HepG2 (cell line): Measurements from ENCODE around the gene PPP6R2. TPM values are rescaled to one million over a fixed set of nuclear protein-coding genes. Genes with fewer than 3 reads are reported as not detected.

Experiments
- ATF7 ChIP-seq, 2 experiments: fragments of 450-650 bp in 1 of 2; sonication (generic) in 1 of 2; formaldehyde crosslinking in 1 of 2; IDR thresholded peaks; 2 replicates each; pipeline versions ENCODE4 v1.4.0 to v1.6.1; 2016 to 2020; ENCODE audit warnings: antibody characterized with exemption in 1 of 2, mild to moderate bottlenecking in 1 of 2, missing genetic modification reagents in 1 of 2
- BRD4 ChIP-seq: sonication (generic); formaldehyde crosslinking; IDR thresholded peaks from 2 replicates; pipeline ENCODE4 v1.4.0; 2020; ENCODE audit warnings: missing genetic modification reagents
- HMGA1 ChIP-seq: sonication (generic); formaldehyde crosslinking; conservative IDR thresholded peaks from 2 replicates; pipeline ENCODE4 v1.4.0; 2020; ENCODE audit warnings: missing genetic modification reagents
- HNF1B ChIP-seq: sonication (generic); formaldehyde crosslinking; IDR thresholded peaks from 2 replicates; pipeline ENCODE4 v1.5.1; 2020; ENCODE audit warnings: mild to moderate bottlenecking, moderate library complexity, missing genetic modification reagents
- NR2F6 ChIP-seq, 2 experiments: IDR thresholded peaks; 2 replicates each; pipeline ENCODE4 v1.6.1; 2016; ENCODE audit warnings: antibody characterized with exemption in 1 of 2, mild to moderate bottlenecking in 1 of 2
- PATZ1 ChIP-seq: sonication (generic); formaldehyde crosslinking; IDR thresholded peaks from 2 replicates; pipeline ENCODE4 v1.4.0; 2020; ENCODE audit warnings: missing genetic modification reagents
- RARG ChIP-seq: sonication (generic); formaldehyde crosslinking; IDR thresholded peaks from 2 replicates; pipeline ENCODE4 v1.4.0; 2020; ENCODE audit warnings: low read depth, mild to moderate bottlenecking, missing genetic modification reagents
- SOX5 ChIP-seq: IDR thresholded peaks from 2 replicates; pipeline ENCODE4 v1.6.1; 2016; ENCODE audit warnings: borderline replicate concordance
- YEATS4 ChIP-seq: sonication (generic); formaldehyde crosslinking; IDR thresholded peaks from 2 replicates; pipeline ENCODE4 v1.4.0; 2020; ENCODE audit warnings: missing genetic modification reagents, borderline replicate concordance
- ZNF430 ChIP-seq: sonication (generic); formaldehyde crosslinking; IDR thresholded peaks from 2 replicates; pipeline ENCODE4 v1.9.0; 2021; ENCODE audit warnings: mild to moderate bottlenecking, missing genetic modification reagents
- ZNF589 ChIP-seq: sonication (generic); formaldehyde crosslinking; conservative IDR thresholded peaks from 2 replicates; pipeline ENCODE4 v1.8.0; 2022; ENCODE audit warnings: mild to moderate bottlenecking, moderate library complexity, missing genetic modification reagents
- ZNF615 ChIP-seq: sonication (generic); formaldehyde crosslinking; IDR thresholded peaks from 2 replicates; pipeline ENCODE4 v1.5.0; 2020; ENCODE audit warnings: mild to moderate bottlenecking, missing genetic modification reagents, borderline replicate concordance
- polyA plus RNA-seq, 8 experiments: library from polyadenylated mRNA; depleted of rRNA in 3 of 8; stranded (reverse) in 7 of 8; unstranded in 1 of 8; fragments of >200 nt; fragmentation: Illumina TruSeq in 4 of 8; extraction: Trizol in 4 of 8; gene quantifications; 2 replicates each; pipeline versions ENCODE4 v1.2.1 to v1.2.3, GENCODE V29; 2011 to 2016; ENCODE audit warnings: low read depth in 4 of 8, missing spikeins in 1 of 8, mixed read lengths in 1 of 8; ENCODE audit not compliant: insufficient read depth in 1 of 8
- total RNA-seq, 5 experiments: library from RNA; depleted of rRNA; stranded (reverse); fragments of >200 nt; fragmentation: Illumina TruSeq; extraction: Trizol; gene quantifications; 2 replicates each; pipeline ENCODE4 v1.2.3, GENCODE V29; 2016; ENCODE audit warnings: low read depth in 1 of 5
- TF ChIP-seq, protein P1 (sequence below): sonication (generic); formaldehyde crosslinking; IDR thresholded peaks from 2 replicates; pipeline ENCODE4 v1.5.1; 2020; ENCODE audit warnings: mild to moderate bottlenecking, missing genetic modification reagents, moderate library complexity
- TF ChIP-seq, protein P2 (sequence below): sonication (generic); formaldehyde crosslinking; IDR thresholded peaks from 2 replicates; pipeline ENCODE4 v1.8.0; 2022; ENCODE audit warnings: missing genetic modification reagents, mild to moderate bottlenecking, inconsistent platforms, borderline replicate concordance
- TF ChIP-seq, protein P3 (sequence below): IDR thresholded peaks from 2 replicates; pipeline ENCODE4 v1.6.1; 2016; ENCODE audit warnings: low read depth, missing genetic modification reagents, missing compliant biosample characterization

The PPP6R2 gene
- total and polyA plus RNA-seq, 2 of the 13 experiments (the other 11 are each of a cell fraction or from before 2014, with no cell fraction given): 55.0 to 102 TPM

DNA sequence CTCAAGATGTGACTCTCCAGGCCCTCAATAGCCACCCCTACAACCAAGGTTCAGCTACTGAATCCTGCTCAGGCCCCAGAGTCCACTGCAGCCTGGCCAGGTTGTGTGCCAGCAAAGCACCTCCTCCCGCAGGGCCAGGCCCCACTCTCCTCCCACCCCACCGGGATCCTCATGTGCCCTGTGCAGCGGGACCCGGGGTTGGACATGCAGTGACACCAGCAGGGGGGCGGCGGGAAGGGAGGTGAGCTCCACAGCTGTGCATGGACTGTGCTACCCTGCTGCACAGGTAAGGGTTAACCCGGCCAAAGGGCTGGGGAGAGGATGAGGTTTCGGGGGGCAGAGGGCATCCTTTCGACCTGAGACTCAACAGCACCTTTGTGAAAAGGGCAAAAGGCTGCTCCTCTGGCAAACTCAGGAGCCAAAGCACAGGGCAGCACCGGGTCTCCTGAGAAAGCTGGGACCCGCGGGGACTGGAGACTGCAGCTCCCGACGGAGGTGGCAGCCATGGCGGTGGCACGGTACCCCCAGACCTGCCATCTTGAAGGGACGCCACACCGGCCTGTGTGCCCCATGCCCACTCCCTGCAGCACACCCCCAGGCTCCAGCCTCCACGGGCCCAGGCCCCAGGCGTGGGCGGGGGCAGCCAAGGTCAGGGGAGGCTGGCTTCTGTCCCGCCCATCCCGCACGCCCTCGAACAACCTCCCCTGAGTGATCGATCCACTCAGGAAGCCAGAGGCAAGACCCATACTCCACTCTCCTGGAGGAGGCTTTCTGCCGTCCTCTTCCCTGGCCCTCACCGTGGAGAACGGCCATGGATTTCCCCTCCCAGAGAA is 46.3 kb upstream of the PPP6R2 start (continued):
- TF ChIP-seq HNF1B (CRISPR knock-in tag): peak; percentile 42; the same call in 1 of the 2 replicates
- TF ChIP-seq ZNF430 (CRISPR knock-in tag): 0 out of 2 replicates have a peak, but pooled peaks have one; percentile 49
- no peak for TF ChIP-seq RARG (CRISPR knock-in tag)
- no peak for TF ChIP-seq ZNF615 (CRISPR knock-in tag)
- TF ChIP-seq HMGA1: no peak
- TF ChIP-seq BRD4 (CRISPR knock-in tag): no peak
- no peak for TF ChIP-seq ATF7 (IDR thresholded peaks at IDR 0.05)
- TF ChIP-seq ATF7 (CRISPR knock-in tag; IDR thresholded peaks at IDR 0.05): no peak
- TF ChIP-seq, protein P1, sequence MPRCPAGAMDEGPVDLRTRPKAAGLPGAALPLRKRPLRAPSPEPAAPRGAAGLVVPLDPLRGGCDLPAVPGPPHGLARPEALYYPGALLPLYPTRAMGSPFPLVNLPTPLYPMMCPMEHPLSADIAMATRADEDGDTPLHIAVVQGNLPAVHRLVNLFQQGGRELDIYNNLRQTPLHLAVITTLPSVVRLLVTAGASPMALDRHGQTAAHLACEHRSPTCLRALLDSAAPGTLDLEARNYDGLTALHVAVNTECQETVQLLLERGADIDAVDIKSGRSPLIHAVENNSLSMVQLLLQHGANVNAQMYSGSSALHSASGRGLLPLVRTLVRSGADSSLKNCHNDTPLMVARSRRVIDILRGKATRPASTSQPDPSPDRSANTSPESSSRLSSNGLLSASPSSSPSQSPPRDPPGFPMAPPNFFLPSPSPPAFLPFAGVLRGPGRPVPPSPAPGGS (CRISPR knock-in tag): no peak
- TF ChIP-seq NR2F6 (IDR thresholded peaks at IDR 0.05): no peak
- TF ChIP-seq NR2F6 (CRISPR knock-in tag; IDR thresholded peaks at IDR 0.05): peak; percentile 36; the same call in 1 of the 2 replicates
- no peak for TF ChIP-seq ZNF589 (CRISPR knock-in tag)
- peak; percentile 33; the same call in 1 of the 2 replicates for TF ChIP-seq PATZ1 (CRISPR knock-in tag)
- TF ChIP-seq SOX5 (CRISPR knock-in tag): no peak
- TF ChIP-seq, protein P2, sequence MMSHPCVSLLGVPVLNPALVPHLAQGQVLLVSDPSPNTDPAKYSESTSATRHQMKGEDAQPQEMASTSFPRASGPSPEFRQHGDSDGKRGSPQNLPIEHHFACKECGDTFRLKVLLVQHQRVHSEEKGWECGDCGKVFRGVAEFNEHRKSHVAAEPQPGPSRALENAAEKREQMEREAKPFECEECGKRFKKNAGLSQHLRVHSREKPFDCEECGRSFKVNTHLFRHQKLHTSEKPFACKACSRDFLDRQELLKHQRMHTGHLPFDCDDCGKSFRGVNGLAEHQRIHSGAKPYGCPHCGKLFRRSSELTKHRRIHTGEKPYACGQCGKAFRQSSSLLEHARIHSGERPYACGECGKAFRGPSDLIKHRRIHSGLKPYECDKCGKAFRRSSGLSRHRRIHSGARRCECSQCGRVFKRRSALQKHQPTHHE: no peak
- no peak for TF ChIP-seq YEATS4
- TF ChIP-seq, protein P3, sequence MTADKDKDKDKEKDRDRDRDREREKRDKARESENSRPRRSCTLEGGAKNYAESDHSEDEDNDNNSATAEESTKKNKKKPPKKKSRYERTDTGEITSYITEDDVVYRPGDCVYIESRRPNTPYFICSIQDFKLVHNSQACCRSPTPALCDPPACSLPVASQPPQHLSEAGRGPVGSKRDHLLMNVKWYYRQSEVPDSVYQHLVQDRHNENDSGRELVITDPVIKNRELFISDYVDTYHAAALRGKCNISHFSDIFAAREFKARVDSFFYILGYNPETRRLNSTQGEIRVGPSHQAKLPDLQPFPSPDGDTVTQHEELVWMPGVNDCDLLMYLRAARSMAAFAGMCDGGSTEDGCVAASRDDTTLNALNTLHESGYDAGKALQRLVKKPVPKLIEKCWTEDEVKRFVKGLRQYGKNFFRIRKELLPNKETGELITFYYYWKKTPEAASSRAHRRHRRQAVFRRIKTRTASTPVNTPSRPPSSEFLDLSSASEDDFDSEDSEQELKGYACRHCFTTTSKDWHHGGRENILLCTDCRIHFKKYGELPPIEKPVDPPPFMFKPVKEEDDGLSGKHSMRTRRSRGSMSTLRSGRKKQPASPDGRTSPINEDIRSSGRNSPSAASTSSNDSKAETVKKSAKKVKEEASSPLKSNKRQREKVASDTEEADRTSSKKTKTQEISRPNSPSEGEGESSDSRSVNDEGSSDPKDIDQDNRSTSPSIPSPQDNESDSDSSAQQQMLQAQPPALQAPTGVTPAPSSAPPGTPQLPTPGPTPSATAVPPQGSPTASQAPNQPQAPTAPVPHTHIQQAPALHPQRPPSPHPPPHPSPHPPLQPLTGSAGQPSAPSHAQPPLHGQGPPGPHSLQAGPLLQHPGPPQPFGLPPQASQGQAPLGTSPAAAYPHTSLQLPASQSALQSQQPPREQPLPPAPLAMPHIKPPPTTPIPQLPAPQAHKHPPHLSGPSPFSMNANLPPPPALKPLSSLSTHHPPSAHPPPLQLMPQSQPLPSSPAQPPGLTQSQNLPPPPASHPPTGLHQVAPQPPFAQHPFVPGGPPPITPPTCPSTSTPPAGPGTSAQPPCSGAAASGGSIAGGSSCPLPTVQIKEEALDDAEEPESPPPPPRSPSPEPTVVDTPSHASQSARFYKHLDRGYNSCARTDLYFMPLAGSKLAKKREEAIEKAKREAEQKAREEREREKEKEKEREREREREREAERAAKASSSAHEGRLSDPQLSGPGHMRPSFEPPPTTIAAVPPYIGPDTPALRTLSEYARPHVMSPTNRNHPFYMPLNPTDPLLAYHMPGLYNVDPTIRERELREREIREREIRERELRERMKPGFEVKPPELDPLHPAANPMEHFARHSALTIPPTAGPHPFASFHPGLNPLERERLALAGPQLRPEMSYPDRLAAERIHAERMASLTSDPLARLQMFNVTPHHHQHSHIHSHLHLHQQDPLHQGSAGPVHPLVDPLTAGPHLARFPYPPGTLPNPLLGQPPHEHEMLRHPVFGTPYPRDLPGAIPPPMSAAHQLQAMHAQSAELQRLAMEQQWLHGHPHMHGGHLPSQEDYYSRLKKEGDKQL (CRISPR knock-in tag): no peak
